ENCODE results near the gene TRIM47. TPM values are rescaled to one million over a fixed set of nuclear protein-coding genes. Genes with fewer than 3 reads are reported as not detected.
"Not testable (repeated sequence)": the region's sequence is repeated elsewhere in the genome, so short reads cannot be mapped to it uniquely, and the experiment has no call there.

The TRIM47 gene
- total RNA-seq, 1 experiment from 2014 or later = 86.7 TPM

DNA sequence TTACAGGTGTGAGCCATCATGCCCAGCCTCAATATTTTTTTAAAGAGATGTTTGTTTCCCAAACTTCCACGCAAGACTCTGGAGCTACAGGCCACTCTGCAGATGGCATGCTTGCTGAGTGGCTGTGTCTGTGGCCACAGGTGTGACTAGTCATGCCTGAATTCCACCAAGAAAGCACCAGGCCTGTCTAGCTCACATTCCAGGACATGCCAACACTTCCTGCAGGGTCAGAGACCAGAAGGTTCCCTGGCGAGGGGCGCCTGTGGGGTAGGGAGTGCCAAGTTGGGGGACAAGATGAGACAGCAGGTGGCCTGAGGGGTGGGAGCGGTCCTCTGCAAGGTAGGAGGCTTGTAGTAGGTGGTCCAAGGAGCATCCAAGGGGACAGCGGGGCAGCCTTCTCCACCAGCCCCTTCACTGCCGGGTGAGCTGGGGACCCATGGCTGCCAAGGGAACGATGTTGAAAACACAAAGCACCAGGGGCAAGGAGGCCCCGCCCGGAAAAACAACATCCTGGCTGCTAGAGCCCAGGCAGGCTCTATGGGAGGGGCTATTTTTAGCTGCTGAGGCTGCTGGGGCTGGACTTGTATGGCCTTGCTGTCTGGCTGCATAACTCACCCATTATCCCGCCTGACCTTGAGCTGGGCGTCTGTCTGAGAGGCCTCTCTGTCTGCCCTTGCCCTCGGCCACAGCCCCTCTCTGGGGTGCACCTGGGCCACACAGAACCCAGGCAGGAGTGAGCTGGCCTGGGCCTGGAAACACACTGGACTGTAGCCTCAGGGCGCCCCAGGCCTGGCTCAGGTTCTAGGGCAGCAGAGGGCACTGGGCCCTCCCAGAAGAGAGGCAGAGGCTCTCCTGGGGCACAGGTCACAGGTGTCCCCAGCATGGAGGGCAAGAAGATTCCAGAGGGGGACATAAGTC, 5.7 kb downstream of the TRIM47 start:
- H3K79me2 ChIP-seq (ENCODE audit: insufficient read depth, low read length) = peaks cover 23% of the 10 kb centered on the region
- H3K27ac ChIP-seq (ENCODE audit: low read depth, low read length) = peak overlapping the region; percentile 99
- intact Hi-C loops (cut with micrococcal nuclease) = no loop called here
- DNase-seq (ENCODE audit: low read depth, low spot score) (no peak), ATAC-seq (peak; percentile 47)
- peak overlapping the region in 1 of 2 experiments; percentile 24; a peak in 2 of 4 replicates for H3K4me3 ChIP-seq (replicated peaks in 1 of 2; ENCODE audit: low read depth in 1 of 2, low read length in 2 of 2)
- BruUV-seq (replicated peaks) = no TSS peak
- H3K4me2 ChIP-seq (ENCODE audit: low read length) = peak overlapping the region; percentile 73
- ChIA-PET RAD21 (ENCODE audit: low non-redundant PET in 1 of 2, low total read pairs in 2 of 2, uncharacterized antibody in 2 of 2, unreplicated experiment in 2 of 2) (interaction anchor here (0.6 to 1.1 kb wide), 3 partner anchors 17 to 23 kb away, joined by 3 to 4 read pairs (median 4); partner anchors contain the start of gene WBP2 (in 2 of the 2)), CTCF (interaction anchor here (0.8 to 5.0 kb wide), 4 partner anchors 10 to 128 kb away, joined by 3 to 52 read pairs (median 8); partner anchors contain the start of genes CDK3 and WBP2), POLR2A (interaction anchor here (0.5 to 5.0 kb wide), 9 partner anchors 9 to 96 kb away, joined by 3 to 27 read pairs (median 6); a partner anchor contains a TSS)
- peaks cover 68 to 84% of the 10 kb centered on the region in 2 experiments for H3K4me1 ChIP-seq (ENCODE audit: control insufficient read depth in 1 of 2, insufficient read depth in 2 of 2, low read length in 2 of 2)
- peaks cover 0 to 4% of the 10 kb centered on the region in 2 experiments; a peak in 1 of 4 replicates for H3K36me3 ChIP-seq (ENCODE audit: control insufficient read depth in 1 of 2, insufficient read depth in 2 of 2, low read length in 2 of 2)
- H3K9ac ChIP-seq (ENCODE audit: low read length) = peak overlapping the region; percentile 61
- H3K9me2 ChIP-seq (ENCODE audit: insufficient read depth) = no peaks in the 10 kb centered on the region
- H2AFZ ChIP-seq (ENCODE audit: low read depth, low read length, poor library complexity, severe bottlenecking) = no peak overlapping the region
- H3K27me3 ChIP-seq (ENCODE audit: insufficient read depth, low read length) = no peaks in the 10 kb centered on the region
- TF ChIP-seq ZFX (IDR thresholded peaks at IDR 0.05) = peak; percentile 52; the same call in 1 of the 2 replicates
- TF ChIP-seq YY1 (IDR thresholded peaks at IDR 0.05; ENCODE audit: extremely low read depth, insufficient replicate concordance, low read depth, low read length) = peak; percentile 24
- peak; percentile 44; the same call in 1 of the 2 replicates for TF ChIP-seq POLR2AphosphoS5 (IDR thresholded peaks at IDR 0.05; ENCODE audit: low read depth, low read length)
- no peak for TF ChIP-seq ZBTB33 (IDR thresholded peaks at IDR 0.05; ENCODE audit: extremely low read depth, insufficient replicate concordance, low read length)
- TF ChIP-seq ZNF274 (IDR thresholded peaks at IDR 0.05; ENCODE audit: low read depth, low read length) = no peak
- no peaks in the 10 kb centered on the region for H3K9me3 ChIP-seq (ENCODE audit: control insufficient read depth in 1 of 2, insufficient read depth in 1 of 2, low read depth in 1 of 2, low read length in 2 of 2)
- H4K20me1 ChIP-seq (ENCODE audit: insufficient read depth) = no peaks in the 10 kb centered on the region

GRCh38 chr17:75870228-75870627, 8.2 kb downstream of the TRIM47 start:
- RAD21 ChIA-PET (ENCODE audit: low non-redundant PET in 1 of 2, low total read pairs in 2 of 2, uncharacterized antibody in 2 of 2, unreplicated experiment in 2 of 2) = not testable (repeated sequence)

More at GRCh38 chr17:75870228-75870627, 8.2 kb downstream of the TRIM47 start:
- peaks cover 51 to 62% of the 10 kb centered on the region in 2 experiments for H3K4me1 ChIP-seq (ENCODE audit: control insufficient read depth in 1 of 2, insufficient read depth in 2 of 2, low read length in 2 of 2)
- intact Hi-C loops (cut with micrococcal nuclease); H3K27me3 ChIP-seq (ENCODE audit: insufficient read depth, low read length); H2AFZ ChIP-seq (ENCODE audit: low read depth, low read length, poor library complexity, severe bottlenecking); H3K9me2 ChIP-seq (ENCODE audit: insufficient read depth); DNase-seq (ENCODE audit: low read depth, low spot score); H3K9me3 ChIP-seq (ENCODE audit: control insufficient read depth in 1 of 2, insufficient read depth in 1 of 2, low read depth in 1 of 2, low read length in 2 of 2); H3K9ac ChIP-seq (ENCODE audit: low read length); ATAC-seq; H3K79me2 ChIP-seq (ENCODE audit: insufficient read depth, low read length); H4K20me1 ChIP-seq (ENCODE audit: insufficient read depth); H3K36me3 ChIP-seq (ENCODE audit: control insufficient read depth in 1 of 2, insufficient read depth in 2 of 2, low read length in 2 of 2); H3K4me3 ChIP-seq (replicated peaks in 1 of 2; ENCODE audit: low read depth in 1 of 2, low read length in 2 of 2); BruUV-seq (replicated peaks): not testable (repeated sequence)
- H3K4me2 ChIP-seq (ENCODE audit: low read length) = peak overlapping the region; percentile 44; the same call in 1 of the 2 replicates
- POLR2A ChIA-PET = interaction anchor here (0.6 to 5.0 kb wide), 5 partner anchors 15 to 94 kb away, joined by 3 to 27 read pairs (median 7); partner anchors contain the start of genes TRIM65 and WBP2
- CTCF ChIA-PET = interaction anchor here (2.1 to 5.0 kb wide), 2 partner anchors 10 to 15 kb away, joined by 5 to 52 read pairs; partner anchors contain the start of gene WBP2
- H3K27ac ChIP-seq (ENCODE audit: low read depth, low read length) = peak overlapping the region; percentile 54; the same call in 1 of the 2 replicates

Measured in HCT116 (cell line).